ENCODE results near the gene CHST8.
"Not testable (repeated sequence)": the region's sequence is repeated elsewhere in the genome, so short reads cannot be mapped to it uniquely, and the experiment has no call there.

CHST8 gene

GRCh38 chr19:33647146-33647545 is 25.4 kb downstream of the CHST8 start:
- no peak for FAIRE-seq

- FAIRE-seq, result no peak
Observed at GRCh38 chr19:33649627-33650305, 28.0 kb downstream of the CHST8 start.

GRCh38 chr19:33653684-33654083 is 31.9 kb downstream of the CHST8 start:
- no peak for FAIRE-seq

- FAIRE-seq, result no peak
Observed at GRCh38 chr19:33654840-33655508, 33.2 kb downstream of the CHST8 start.

- no peak for FAIRE-seq
Observed at GRCh38 chr19:33659835-33660234, 38.1 kb downstream of the CHST8 start.

- FAIRE-seq, result no peak
Observed at GRCh38 chr19:33660410-33661124, 38.8 kb downstream of the CHST8 start.

- FAIRE-seq, result no peak
Observed at GRCh38 chr19:33661336-33661735, 39.6 kb downstream of the CHST8 start.

GRCh38 chr19:33662391-33663092 is 40.8 kb downstream of the CHST8 start:
- no peak for FAIRE-seq

GRCh38 chr19:33663316-33663715 is 41.6 kb downstream of the CHST8 start:
- not testable (repeated sequence) for FAIRE-seq

- no peak for FAIRE-seq
Observed at GRCh38 chr19:33664744-33665143, 43.0 kb downstream of the CHST8 start.

GRCh38 chr19:33665776-33666595 is 44.2 kb downstream of the CHST8 start:
- FAIRE-seq, result no peak

- no peak for FAIRE-seq
Observed at GRCh38 chr19:33667141-33667650, 45.4 kb downstream of the CHST8 start.

GRCh38 chr19:33667881-33668280 is 46.1 kb downstream of the CHST8 start:
- no peak for FAIRE-seq

GRCh38 chr19:33668968-33669367 is 47.2 kb downstream of the CHST8 start:
- no peak for FAIRE-seq

- no peak for FAIRE-seq
Observed at GRCh38 chr19:33669376-33669775, 47.6 kb downstream of the CHST8 start.

- no peak for FAIRE-seq
Observed at GRCh38 chr19:33670398-33670797, 48.6 kb downstream of the CHST8 start.

GRCh38 chr19:33671211-33671610 is 49.5 kb downstream of the CHST8 start:
- FAIRE-seq, result no peak

- no peak for FAIRE-seq
Observed at GRCh38 chr19:33673258-33673875, 51.6 kb downstream of the CHST8 start.

- FAIRE-seq, result no peak
Observed at GRCh38 chr19:33673996-33674625, 52.4 kb downstream of the CHST8 start.

GRCh38 chr19:33674626-33675367 is 53.0 kb downstream of the CHST8 start:
- no peak for FAIRE-seq

All from endometrium (tissue), 2 donors.